HepG2 (cell line): ENCODE results near the gene ATP6V0A1. TPM values are rescaled to one million over a fixed set of nuclear protein-coding genes. Genes with fewer than 3 reads are reported as not detected.

ENCODE experiments used
- BORCS8-MEF2B ChIP-seq: sonication (generic); formaldehyde crosslinking; IDR thresholded peaks from 2 replicates; pipeline ENCODE4 v1.8.0; 2022; ENCODE audit warnings: mild to moderate bottlenecking, missing genetic modification reagents
- CCAR2 ChIP-seq: fragments of 200-400 bp; formaldehyde crosslinking; optimal IDR thresholded peaks from 2 replicates; pipeline ENCODE3; 2018; ENCODE audit warnings: low read depth, mild to moderate bottlenecking, low read length, moderate library complexity
- FOXM1 ChIP-seq: sonication (generic); formaldehyde crosslinking; IDR thresholded peaks from 2 replicates; pipeline ENCODE4 v1.5.0; 2020; ENCODE audit warnings: missing genetic modification reagents
- HNRNPL ChIP-seq: fragments of 200-400 bp; formaldehyde crosslinking; IDR thresholded peaks from 2 replicates; pipeline ENCODE4 v1.6.1; 2017; ENCODE audit warnings: mild to moderate bottlenecking, low read depth, low read length
- JUND ChIP-seq: sonication (generic); formaldehyde crosslinking; IDR thresholded peaks from 2 replicates; pipeline ENCODE4 v1.8.0; 2022; ENCODE audit warnings: mild to moderate bottlenecking, missing genetic modification reagents
- KAT7 ChIP-seq: IDR thresholded peaks from 2 replicates; pipeline ENCODE4 v1.6.1; 2018; ENCODE audit warnings: borderline replicate concordance, missing compliant biosample characterization
- KDM2A ChIP-seq: sonication (generic); formaldehyde crosslinking; IDR thresholded peaks from 2 replicates; pipeline ENCODE4 v1.4.0; 2020; ENCODE audit warnings: low read depth, missing genetic modification reagents, borderline replicate concordance
- MED8 ChIP-seq: sonication (generic); formaldehyde crosslinking; IDR thresholded peaks from 2 replicates; pipeline ENCODE4 v1.8.1; 2023; ENCODE audit warnings: mild to moderate bottlenecking, missing genetic modification reagents; ENCODE audit not compliant: insufficient replicate concordance
- NCOA5 ChIP-seq: sonication (generic); formaldehyde crosslinking; IDR thresholded peaks from 2 replicates; pipeline ENCODE4 v1.4.0; 2020; ENCODE audit warnings: missing genetic modification reagents
- TARDBP ChIP-seq: sonication (generic); formaldehyde crosslinking; IDR thresholded peaks from 2 replicates; pipeline ENCODE4 v1.8.0; 2022; ENCODE audit warnings: mild to moderate bottlenecking, missing genetic modification reagents
- TCF12 ChIP-seq, 2 experiments: fragments of 450-650 bp in 1 of 2; sonication (generic) in 1 of 2; formaldehyde crosslinking in 1 of 2; IDR thresholded peaks; 2 replicates each; pipeline versions ENCODE4 v1.6.1 to v1.8.0; 2017 to 2022; ENCODE audit warnings: antibody characterized with exemption in 1 of 2, mild to moderate bottlenecking in 1 of 2, missing genetic modification reagents in 1 of 2, moderate library complexity in 1 of 2
- THYN1 ChIP-seq: sonication (generic); formaldehyde crosslinking; IDR thresholded peaks from 2 replicates; pipeline ENCODE4 v1.8.1; 2023; ENCODE audit warnings: low read depth, mild to moderate bottlenecking, moderate library complexity, missing genetic modification reagents, borderline replicate concordance
- ZNF121 ChIP-seq: sonication (generic); formaldehyde crosslinking; IDR thresholded peaks from 2 replicates; pipeline ENCODE4 v1.5.0; 2020; ENCODE audit warnings: mild to moderate bottlenecking, missing genetic modification reagents
- ZNF607 ChIP-seq: sonication (generic); formaldehyde crosslinking; IDR thresholded peaks from 2 replicates; pipeline ENCODE4 v1.5.1; 2020; ENCODE audit warnings: missing genetic modification reagents, mild to moderate bottlenecking, borderline replicate concordance
- polyA plus RNA-seq, 8 experiments: library from polyadenylated mRNA; depleted of rRNA in 3 of 8; stranded (reverse) in 7 of 8; unstranded in 1 of 8; fragments of >200 nt; fragmentation: Illumina TruSeq in 4 of 8; extraction: Trizol in 4 of 8; gene quantifications; 2 replicates each; pipeline versions ENCODE4 v1.2.1 to v1.2.3, GENCODE V29; 2011 to 2016; ENCODE audit warnings: low read depth in 4 of 8, missing spikeins in 1 of 8, mixed read lengths in 1 of 8; ENCODE audit not compliant: insufficient read depth in 1 of 8
- total RNA-seq, 5 experiments: library from RNA; depleted of rRNA; stranded (reverse); fragments of >200 nt; fragmentation: Illumina TruSeq; extraction: Trizol; gene quantifications; 2 replicates each; pipeline ENCODE4 v1.2.3, GENCODE V29; 2016; ENCODE audit warnings: low read depth in 1 of 5
- TF ChIP-seq, protein P1 (sequence below): sonication (generic); formaldehyde crosslinking; IDR thresholded peaks from 2 replicates; pipeline ENCODE4 v1.4.0; 2020; ENCODE audit warnings: mild to moderate bottlenecking, missing genetic modification reagents
- TF ChIP-seq, protein P2 (sequence below): sonication (generic); formaldehyde crosslinking; IDR thresholded peaks from 2 replicates; pipeline ENCODE4 v1.4.0; 2020; ENCODE audit warnings: low read depth, missing genetic modification reagents
- TF ChIP-seq, protein P3 (sequence below): sonication (generic); formaldehyde crosslinking; IDR thresholded peaks from 2 replicates; pipeline ENCODE4 v1.5.0; 2020; ENCODE audit warnings: missing genetic modification reagents

ATP6V0A1 gene
- total and polyA plus RNA-seq, 2 of the 13 experiments (the other 11 are each of a cell fraction or from before 2014, with no cell fraction given), result 27.9 to 54.1 TPM

DNA sequence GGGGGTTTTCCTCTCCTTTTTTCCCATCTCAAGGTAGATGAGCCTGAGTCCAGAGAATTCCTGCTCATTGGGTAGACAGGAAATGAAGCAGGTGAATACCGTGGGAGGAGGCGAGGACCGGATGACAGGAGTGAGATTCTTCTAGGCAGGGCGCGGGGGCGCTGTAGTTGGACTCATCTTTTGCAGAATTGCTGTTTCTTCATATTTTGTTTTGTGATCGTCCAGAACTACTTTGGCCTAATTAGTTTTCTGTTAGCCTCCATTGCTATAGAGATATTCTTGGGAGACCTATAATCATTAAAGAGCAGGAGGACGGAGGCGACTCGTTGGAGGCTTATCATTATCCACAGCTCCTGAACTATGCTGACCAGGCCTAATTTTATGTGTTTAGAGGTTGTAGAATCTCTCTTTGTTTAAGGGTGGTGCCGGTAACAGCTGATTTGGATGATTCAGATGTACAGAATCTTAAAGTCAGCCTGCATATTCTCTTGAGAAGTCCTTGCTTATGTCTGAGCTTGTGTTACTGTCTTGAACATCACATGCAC lies 650 bp downstream of the ATP6V0A1 start (continued):
- TF ChIP-seq, protein P1, sequence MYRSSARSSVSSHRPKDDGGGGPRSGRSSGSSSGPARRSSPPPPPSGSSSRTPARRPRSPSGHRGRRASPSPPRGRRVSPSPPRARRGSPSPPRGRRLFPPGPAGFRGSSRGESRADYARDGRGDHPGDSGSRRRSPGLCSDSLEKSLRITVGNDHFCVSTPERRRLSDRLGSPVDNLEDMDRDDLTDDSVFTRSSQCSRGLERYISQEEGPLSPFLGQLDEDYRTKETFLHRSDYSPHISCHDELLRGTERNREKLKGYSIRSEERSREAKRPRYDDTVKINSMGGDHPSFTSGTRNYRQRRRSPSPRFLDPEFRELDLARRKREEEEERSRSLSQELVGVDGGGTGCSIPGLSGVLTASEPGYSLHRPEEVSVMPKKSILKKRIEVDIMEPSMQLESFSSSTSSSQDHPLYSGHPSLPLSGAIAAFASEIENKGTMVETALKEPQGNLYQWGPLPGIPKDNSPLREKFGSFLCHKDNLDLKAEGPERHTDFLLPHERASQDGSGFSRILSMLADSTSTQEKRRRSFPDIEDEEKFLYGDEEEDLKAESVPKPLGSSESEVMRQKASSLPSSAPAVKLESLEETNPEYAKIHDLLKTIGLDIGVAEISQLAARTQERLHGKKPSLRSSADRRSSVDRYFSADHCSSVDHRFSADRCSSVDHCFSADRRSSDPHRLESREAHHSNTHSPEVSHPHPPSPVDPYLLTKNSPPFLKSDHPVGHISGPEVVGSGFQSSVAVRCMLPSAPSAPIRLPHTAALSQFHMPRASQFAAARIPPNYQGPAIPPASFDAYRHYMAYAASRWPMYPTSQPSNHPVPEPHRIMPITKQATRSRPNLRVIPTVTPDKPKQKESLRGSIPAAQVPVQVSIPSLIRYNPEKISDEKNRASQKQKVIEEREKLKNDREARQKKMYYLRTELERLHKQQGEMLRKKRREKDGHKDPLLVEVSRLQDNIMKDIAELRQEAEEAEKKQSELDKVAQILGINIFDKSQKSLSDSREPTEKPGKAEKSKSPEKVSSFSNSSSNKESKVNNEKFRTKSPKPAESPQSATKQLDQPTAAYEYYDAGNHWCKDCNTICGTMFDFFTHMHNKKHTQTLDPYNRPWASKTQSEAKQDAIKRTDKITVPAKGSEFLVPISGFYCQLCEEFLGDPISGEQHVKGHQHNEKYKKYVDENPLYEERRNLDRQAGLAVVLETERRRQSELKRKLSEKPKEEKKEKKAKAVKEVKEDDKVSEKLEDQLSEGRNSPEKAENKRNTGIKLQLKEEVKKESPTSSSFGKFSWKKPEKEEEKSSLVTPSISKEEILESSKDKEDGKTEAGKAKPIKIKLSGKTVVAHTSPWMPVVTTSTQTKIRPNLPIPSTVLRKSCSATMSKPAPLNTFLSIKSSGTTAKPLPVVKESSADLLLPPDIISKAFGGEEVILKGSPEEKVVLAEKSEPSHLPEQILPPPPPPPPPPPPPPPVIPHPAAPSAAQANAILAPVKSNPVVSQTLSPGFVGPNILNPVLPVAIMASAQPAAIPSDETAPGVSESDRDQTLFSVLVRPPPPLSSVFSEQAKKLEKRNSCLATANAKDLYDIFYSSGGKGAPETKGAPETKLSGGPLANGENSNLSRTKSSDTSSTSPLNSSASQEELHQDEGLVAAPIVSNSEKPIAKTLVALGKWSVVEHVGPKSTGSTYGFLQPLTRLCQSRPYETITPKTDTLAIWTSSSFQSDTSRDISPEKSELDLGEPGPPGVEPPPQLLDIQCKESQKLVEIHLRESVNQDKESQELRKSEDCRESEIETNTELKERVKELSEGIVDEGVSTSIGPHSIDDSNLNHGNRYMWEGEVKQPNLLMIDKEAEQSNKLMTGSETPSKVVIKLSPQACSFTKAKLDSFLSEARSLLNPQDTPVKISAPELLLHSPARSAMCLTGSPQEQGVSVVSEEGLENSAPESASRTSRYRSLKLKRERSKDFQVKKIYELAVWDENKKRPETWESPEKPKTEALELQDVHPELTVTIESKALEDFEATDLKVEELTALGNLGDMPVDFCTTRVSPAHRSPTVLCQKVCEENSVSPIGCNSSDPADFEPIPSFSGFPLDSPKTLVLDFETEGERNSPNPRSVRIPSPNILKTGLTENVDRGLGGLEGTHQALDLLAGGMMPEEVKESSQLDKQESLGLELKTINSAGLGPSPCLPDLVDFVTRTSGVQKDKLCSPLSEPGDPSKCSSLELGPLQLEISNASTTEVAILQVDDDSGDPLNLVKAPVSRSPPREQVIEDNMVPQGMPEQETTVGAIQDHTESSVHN (CRISPR knock-in tag), result no peak
- TF ChIP-seq MED8 (CRISPR knock-in tag) (no peak), FOXM1 (no peak), NCOA5 (no peak), KDM2A (CRISPR knock-in tag) (no peak), TCF12 (IDR thresholded peaks at IDR 0.05) (no peak), TCF12 (CRISPR knock-in tag; IDR thresholded peaks at IDR 0.05) (no peak), HNRNPL (no peak), KAT7 (CRISPR knock-in tag) (no peak), JUND (CRISPR knock-in tag) (no peak), ZNF607 (CRISPR knock-in tag) (no peak), CCAR2 (no peak), TARDBP (CRISPR knock-in tag) (no peak), BORCS8-MEF2B (CRISPR knock-in tag) (no peak), THYN1 (no peak), ZNF121 (CRISPR knock-in tag) (0 out of 2 replicates have a peak, but pooled peaks have one; percentile 8)
- TF ChIP-seq, protein P2, sequence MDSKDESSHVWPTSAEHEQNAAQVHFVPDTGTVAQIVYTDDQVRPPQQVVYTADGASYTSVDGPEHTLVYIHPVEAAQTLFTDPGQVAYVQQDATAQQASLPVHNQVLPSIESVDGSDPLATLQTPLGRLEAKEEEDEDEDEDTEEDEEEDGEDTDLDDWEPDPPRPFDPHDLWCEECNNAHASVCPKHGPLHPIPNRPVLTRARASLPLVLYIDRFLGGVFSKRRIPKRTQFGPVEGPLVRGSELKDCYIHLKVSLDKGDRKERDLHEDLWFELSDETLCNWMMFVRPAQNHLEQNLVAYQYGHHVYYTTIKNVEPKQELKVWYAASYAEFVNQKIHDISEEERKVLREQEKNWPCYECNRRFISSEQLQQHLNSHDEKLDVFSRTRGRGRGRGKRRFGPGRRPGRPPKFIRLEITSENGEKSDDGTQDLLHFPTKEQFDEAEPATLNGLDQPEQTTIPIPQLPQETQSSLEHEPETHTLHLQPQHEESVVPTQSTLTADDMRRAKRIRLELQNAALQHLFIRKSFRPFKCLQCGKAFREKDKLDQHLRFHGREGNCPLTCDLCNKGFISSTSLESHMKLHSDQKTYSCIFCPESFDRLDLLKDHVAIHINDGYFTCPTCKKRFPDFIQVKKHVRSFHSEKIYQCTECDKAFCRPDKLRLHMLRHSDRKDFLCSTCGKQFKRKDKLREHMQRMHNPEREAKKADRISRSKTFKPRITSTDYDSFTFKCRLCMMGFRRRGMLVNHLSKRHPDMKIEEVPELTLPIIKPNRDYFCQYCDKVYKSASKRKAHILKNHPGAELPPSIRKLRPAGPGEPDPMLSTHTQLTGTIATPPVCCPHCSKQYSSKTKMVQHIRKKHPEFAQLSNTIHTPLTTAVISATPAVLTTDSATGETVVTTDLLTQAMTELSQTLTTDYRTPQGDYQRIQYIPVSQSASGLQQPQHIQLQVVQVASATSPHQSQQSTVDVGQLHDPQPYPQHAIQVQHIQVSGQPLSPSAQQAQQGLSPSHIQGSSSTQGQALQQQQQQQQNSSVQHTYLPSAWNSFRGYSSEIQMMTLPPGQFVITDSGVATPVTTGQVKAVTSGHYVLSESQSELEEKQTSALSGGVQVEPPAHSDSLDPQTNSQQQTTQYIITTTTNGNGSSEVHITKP (CRISPR knock-in tag), result no peak
- TF ChIP-seq, protein P3, sequence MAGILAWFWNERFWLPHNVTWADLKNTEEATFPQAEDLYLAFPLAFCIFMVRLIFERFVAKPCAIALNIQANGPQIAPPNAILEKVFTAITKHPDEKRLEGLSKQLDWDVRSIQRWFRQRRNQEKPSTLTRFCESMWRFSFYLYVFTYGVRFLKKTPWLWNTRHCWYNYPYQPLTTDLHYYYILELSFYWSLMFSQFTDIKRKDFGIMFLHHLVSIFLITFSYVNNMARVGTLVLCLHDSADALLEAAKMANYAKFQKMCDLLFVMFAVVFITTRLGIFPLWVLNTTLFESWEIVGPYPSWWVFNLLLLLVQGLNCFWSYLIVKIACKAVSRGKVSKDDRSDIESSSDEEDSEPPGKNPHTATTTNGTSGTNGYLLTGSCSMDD, result no peak
